ENCODE results near the gene ENPP6.

The ENPP6 gene

GRCh38 chr4:184090571-184090970, 127.1 kb downstream of the ENPP6 start:
- TF ChIP-seq SPI1 (IDR thresholded peaks at IDR 0.05; ENCODE audit: low read depth, low read length) (no peak), PAX5 (IDR thresholded peaks at IDR 0.05; ENCODE audit: insufficient read depth, low read length, severe bottlenecking) (no peak), POU2F2 (IDR thresholded peaks at IDR 0.05; ENCODE audit: low read depth, low read length) (no peak), POLR2AphosphoS5 (IDR thresholded peaks at IDR 0.05; ENCODE audit: low read depth, low read length) (no peak), TAF1 (IDR thresholded peaks at IDR 0.05; ENCODE audit: low read depth, low read length) (no peak), POLR2A (IDR thresholded peaks at IDR 0.05; ENCODE audit: low read depth, low read length) (no peak)
- DNase-seq (ENCODE audit: insufficient read length, low spot score) (no peak), FAIRE-seq (no peak)

- no peak for DNase-seq (ENCODE audit: insufficient read length, low spot score)
- FAIRE-seq: no peak
- TF ChIP-seq POLR2A (IDR thresholded peaks at IDR 0.05; ENCODE audit: low read depth, low read length): no peak
- TF ChIP-seq TAF1 (IDR thresholded peaks at IDR 0.05; ENCODE audit: low read depth, low read length): no peak
- TF ChIP-seq SPI1 (IDR thresholded peaks at IDR 0.05; ENCODE audit: low read depth, low read length): no peak
- no peak for TF ChIP-seq PAX5 (IDR thresholded peaks at IDR 0.05; ENCODE audit: insufficient read depth, low read length, severe bottlenecking)
- TF ChIP-seq POU2F2 (IDR thresholded peaks at IDR 0.05; ENCODE audit: low read depth, low read length): no peak
- TF ChIP-seq POLR2AphosphoS5 (IDR thresholded peaks at IDR 0.05; ENCODE audit: low read depth, low read length): no peak
Observed at GRCh38 chr4:184080674-184081073, 137.0 kb downstream of the ENPP6 start.

- FAIRE-seq (no peak), DNase-seq (ENCODE audit: insufficient read length, low spot score) (no peak)
- no peak for TF ChIP-seq POLR2A (IDR thresholded peaks at IDR 0.05; ENCODE audit: low read depth, low read length)
- TF ChIP-seq PAX5 (IDR thresholded peaks at IDR 0.05; ENCODE audit: insufficient read depth, low read length, severe bottlenecking): no peak
- TF ChIP-seq POU2F2 (IDR thresholded peaks at IDR 0.05; ENCODE audit: low read depth, low read length): no peak
- no peak for TF ChIP-seq POLR2AphosphoS5 (IDR thresholded peaks at IDR 0.05; ENCODE audit: low read depth, low read length)
- no peak for TF ChIP-seq TAF1 (IDR thresholded peaks at IDR 0.05; ENCODE audit: low read depth, low read length)
- TF ChIP-seq SPI1 (IDR thresholded peaks at IDR 0.05; ENCODE audit: low read depth, low read length): no peak
Observed at GRCh38 chr4:184074677-184075388, 142.8 kb downstream of the ENPP6 start.

GRCh38 chr4:184067931-184068554, 149.6 kb downstream of the ENPP6 start:
- TF ChIP-seq TAF1 (IDR thresholded peaks at IDR 0.05; ENCODE audit: low read depth, low read length) (no peak), POU2F2 (IDR thresholded peaks at IDR 0.05; ENCODE audit: low read depth, low read length) (no peak), PAX5 (IDR thresholded peaks at IDR 0.05; ENCODE audit: insufficient read depth, low read length, severe bottlenecking) (no peak)
- no peak for DNase-seq (ENCODE audit: insufficient read length, low spot score)
- FAIRE-seq: no peak

GRCh38 chr4:184066584-184067300, 150.9 kb downstream of the ENPP6 start:
- TF ChIP-seq SPI1 (IDR thresholded peaks at IDR 0.05; ENCODE audit: low read depth, low read length) (no peak), POU2F2 (IDR thresholded peaks at IDR 0.05; ENCODE audit: low read depth, low read length) (no peak), PAX5 (IDR thresholded peaks at IDR 0.05; ENCODE audit: insufficient read depth, low read length, severe bottlenecking) (no peak), POLR2AphosphoS5 (IDR thresholded peaks at IDR 0.05; ENCODE audit: low read depth, low read length) (no peak), POLR2A (IDR thresholded peaks at IDR 0.05; ENCODE audit: low read depth, low read length) (no peak), TAF1 (IDR thresholded peaks at IDR 0.05; ENCODE audit: low read depth, low read length) (no peak)
- FAIRE-seq: no peak
- no peak for DNase-seq (ENCODE audit: insufficient read length, low spot score)

- no peak for FAIRE-seq
- no peak for DNase-seq (ENCODE audit: insufficient read length, low spot score)
- TF ChIP-seq POU2F2 (IDR thresholded peaks at IDR 0.05; ENCODE audit: low read depth, low read length): no peak
Observed at GRCh38 chr4:184064877-184065276, 152.8 kb downstream of the ENPP6 start.

GRCh38 chr4:184062769-184063168, 154.9 kb downstream of the ENPP6 start:
- TF ChIP-seq SPI1 (IDR thresholded peaks at IDR 0.05; ENCODE audit: low read depth, low read length) (no peak), PAX5 (IDR thresholded peaks at IDR 0.05; ENCODE audit: insufficient read depth, low read length, severe bottlenecking) (no peak), POU2F2 (IDR thresholded peaks at IDR 0.05; ENCODE audit: low read depth, low read length) (no peak), TAF1 (IDR thresholded peaks at IDR 0.05; ENCODE audit: low read depth, low read length) (no peak), POLR2A (IDR thresholded peaks at IDR 0.05; ENCODE audit: low read depth, low read length) (no peak), POLR2AphosphoS5 (IDR thresholded peaks at IDR 0.05; ENCODE audit: low read depth, low read length) (no peak)
- DNase-seq (ENCODE audit: insufficient read length, low spot score) (no peak), FAIRE-seq (no peak)

- TF ChIP-seq SPI1 (IDR thresholded peaks at IDR 0.05; ENCODE audit: low read depth, low read length) (no peak), POU2F2 (IDR thresholded peaks at IDR 0.05; ENCODE audit: low read depth, low read length) (no peak)
- DNase-seq (ENCODE audit: insufficient read length, low spot score) (no peak), FAIRE-seq (no peak)
Observed at GRCh38 chr4:184061582-184061981, 156.1 kb downstream of the ENPP6 start.

- DNase-seq (ENCODE audit: insufficient read length, low spot score) (no peak), FAIRE-seq (no peak)
- TF ChIP-seq TAF1 (IDR thresholded peaks at IDR 0.05; ENCODE audit: low read depth, low read length): no peak
- TF ChIP-seq POU2F2 (IDR thresholded peaks at IDR 0.05; ENCODE audit: low read depth, low read length): no peak
- no peak for TF ChIP-seq SPI1 (IDR thresholded peaks at IDR 0.05; ENCODE audit: low read depth, low read length)
- no peak for TF ChIP-seq PAX5 (IDR thresholded peaks at IDR 0.05; ENCODE audit: insufficient read depth, low read length, severe bottlenecking)
- TF ChIP-seq POLR2A (IDR thresholded peaks at IDR 0.05; ENCODE audit: low read depth, low read length): no peak
- TF ChIP-seq POLR2AphosphoS5 (IDR thresholded peaks at IDR 0.05; ENCODE audit: low read depth, low read length): no peak
Observed at GRCh38 chr4:184059099-184059498, 158.6 kb downstream of the ENPP6 start.

- DNase-seq (ENCODE audit: insufficient read length, low spot score) (no peak), FAIRE-seq (no peak)
- TF ChIP-seq POLR2A (IDR thresholded peaks at IDR 0.05; ENCODE audit: low read depth, low read length) (no peak), POLR2AphosphoS5 (IDR thresholded peaks at IDR 0.05; ENCODE audit: low read depth, low read length) (no peak), PAX5 (IDR thresholded peaks at IDR 0.05; ENCODE audit: insufficient read depth, low read length, severe bottlenecking) (no peak), POU2F2 (IDR thresholded peaks at IDR 0.05; ENCODE audit: low read depth, low read length) (no peak), TAF1 (IDR thresholded peaks at IDR 0.05; ENCODE audit: low read depth, low read length) (no peak), SPI1 (IDR thresholded peaks at IDR 0.05; ENCODE audit: low read depth, low read length) (no peak)
Observed at GRCh38 chr4:184058026-184058425, 159.6 kb downstream of the ENPP6 start.
